Measurements from ENCODE around the gene GPR39.

GPR39 gene

DNA sequence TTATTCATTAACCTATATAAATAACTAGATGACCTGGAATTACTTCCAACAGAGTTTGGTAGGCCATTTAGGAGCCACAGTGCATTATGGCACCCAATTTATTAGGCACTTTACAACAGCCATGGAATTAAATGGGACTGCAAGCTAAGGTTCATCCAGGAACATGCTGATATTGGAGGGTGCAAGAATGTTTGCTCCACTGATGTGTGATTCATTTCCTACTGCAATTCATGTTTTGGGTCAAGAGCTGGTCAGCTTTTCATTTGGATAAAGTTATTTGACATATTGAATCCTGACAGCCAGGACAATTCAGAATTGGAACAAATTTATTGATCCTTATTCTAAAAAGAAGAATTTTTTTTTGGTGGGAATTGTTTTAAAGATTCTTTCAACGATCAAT lies 265.2 kb downstream of the GPR39 start:
- DNase-seq, result no peak

DNA sequence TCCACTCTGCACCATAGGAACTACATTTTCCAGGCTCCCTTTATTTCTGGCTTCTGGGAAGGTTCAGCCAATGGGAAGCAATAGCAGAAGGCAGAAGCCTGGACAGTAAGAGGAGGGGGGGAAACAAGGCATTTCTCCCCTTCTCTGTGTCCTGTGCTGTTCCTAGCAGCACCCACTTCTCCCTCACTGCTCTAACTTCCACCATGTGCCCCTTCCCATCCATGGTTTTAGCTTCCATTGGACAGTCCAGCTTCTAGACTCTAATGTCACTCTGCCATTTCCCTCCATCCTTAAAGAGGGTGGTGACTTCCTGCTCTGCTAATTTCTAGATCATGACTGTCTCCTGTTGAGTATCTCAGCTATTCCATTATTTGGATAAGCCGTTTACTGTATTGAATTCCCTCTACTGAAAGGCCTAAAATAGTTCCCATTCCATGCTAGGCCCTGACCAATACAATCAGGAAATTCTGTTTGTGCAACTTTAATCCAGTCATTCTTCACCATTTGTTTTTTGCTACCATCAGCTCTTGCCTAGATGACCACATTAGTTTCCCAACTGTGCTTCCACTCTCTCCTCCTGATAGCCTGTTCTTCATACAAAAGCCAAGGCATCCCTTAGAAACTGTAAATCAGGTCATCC lies 274.2 kb downstream of the GPR39 start:
- no peak for DNase-seq

DNA sequence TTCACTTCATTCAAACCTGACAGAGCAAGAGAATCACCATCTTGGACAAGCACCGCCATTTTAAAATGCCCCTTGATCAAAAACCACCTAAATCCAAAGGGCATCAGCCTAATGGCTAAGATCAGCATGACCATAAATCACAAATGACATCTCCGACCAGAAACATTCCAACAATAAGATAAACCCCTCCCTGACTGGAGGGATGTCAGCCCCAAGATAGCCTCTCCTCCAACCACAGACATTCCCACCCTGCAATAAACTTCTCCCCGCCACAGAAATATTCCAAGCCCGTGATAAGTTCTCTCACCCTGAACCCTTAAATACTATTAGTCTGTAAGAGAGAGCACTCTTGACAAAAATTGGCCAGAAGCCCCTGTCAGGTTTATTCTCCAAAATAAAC lies 275.0 kb downstream of the GPR39 start:
- no peak for DNase-seq

DNA sequence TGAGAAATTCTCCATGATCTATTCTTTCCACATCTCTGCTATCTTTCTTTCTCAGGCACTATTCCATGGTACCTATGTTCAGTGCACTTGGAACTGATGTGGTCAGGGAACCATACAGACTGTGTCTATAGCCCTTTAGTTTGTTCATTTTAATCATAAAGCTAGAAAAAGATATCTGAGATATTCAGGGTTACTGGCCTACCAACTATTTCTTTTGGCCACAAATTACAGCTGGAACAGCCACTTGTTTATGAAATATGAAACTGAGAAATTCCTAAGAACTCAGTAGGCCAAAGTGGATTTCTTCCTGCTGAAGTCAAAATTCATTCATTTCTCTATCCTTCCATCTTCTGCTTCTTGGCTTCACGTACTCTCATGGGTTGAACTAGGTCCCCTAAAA lies 276.2 kb downstream of the GPR39 start:
- no peak for DNase-seq
